GM18508 (cell line): Measurements from ENCODE around the gene ACP7.

Experiments used
- ATAC-seq: cut with Tn5 transposase; IDR thresholded peaks from one replicate; pipeline ENCODE4 v1.9.1; 2021; ENCODE audit warnings: moderate number of reproducible peaks; ENCODE audit not compliant: insufficient read depth, unreplicated experiment

The ACP7 gene

GRCh38 chr19:39145180-39145953 is 61.2 kb downstream of the ACP7 start:
- ATAC-seq: no peak

GRCh38 chr19:39146091-39146490 is 61.9 kb downstream of the ACP7 start:
- no peak for ATAC-seq

- no peak for ATAC-seq
Measured at GRCh38 chr19:39146686-39147450, 62.7 kb downstream of the ACP7 start.

- no peak for ATAC-seq
Measured at GRCh38 chr19:39147480-39147879, 63.3 kb downstream of the ACP7 start.

GRCh38 chr19:39148939-39149529 is 64.9 kb downstream of the ACP7 start:
- ATAC-seq: no peak

GRCh38 chr19:39150235-39150634 is 66.1 kb downstream of the ACP7 start:
- ATAC-seq: no peak

GRCh38 chr19:39150807-39151600 is 66.8 kb downstream of the ACP7 start:
- ATAC-seq: no peak

- no peak for ATAC-seq
Measured at GRCh38 chr19:39152066-39152465, 67.9 kb downstream of the ACP7 start.

- no peak for ATAC-seq
Measured at GRCh38 chr19:39154100-39154628, 70.0 kb downstream of the ACP7 start.

- ATAC-seq: no peak
Measured at GRCh38 chr19:39154629-39155100, 70.5 kb downstream of the ACP7 start.

GRCh38 chr19:39155114-39155700 is 71.0 kb downstream of the ACP7 start:
- no peak for ATAC-seq

- ATAC-seq: no peak
Measured at GRCh38 chr19:39155741-39156140, 71.6 kb downstream of the ACP7 start.

- ATAC-seq: no peak
Measured at GRCh38 chr19:39156326-39157230, 72.4 kb downstream of the ACP7 start.

GRCh38 chr19:39157275-39157996 is 73.3 kb downstream of the ACP7 start:
- ATAC-seq: no peak

GRCh38 chr19:39157997-39158389 is 73.8 kb downstream of the ACP7 start:
- ATAC-seq: no peak

- ATAC-seq: no peak
Measured at GRCh38 chr19:39158646-39159260, 74.6 kb downstream of the ACP7 start.

GRCh38 chr19:39160523-39160861 is 76.3 kb downstream of the ACP7 start:
- no peak for ATAC-seq
